K562 (cell line): Measurements from ENCODE around the gene OR1I1. TPM values are rescaled to one million over a fixed set of nuclear protein-coding genes. Genes with fewer than 3 reads are reported as not detected.

Source experiments
- ATAC-seq: fragments of 200-7000 bp; cut with Tn5 transposase; 3 replicates; pipeline ENCODE4 v1.9.1; 2020; ENCODE audit warnings: moderate library complexity
- BruUV-seq: library from RNA; stranded (reverse); fragments of 400-500 nt; replicated peaks from 2 replicates; lab custom pipeline; 2021; lab: Mats Ljungman, UMichigan
- CTCF ChIA-PET: fragments of 300-600 bp; formaldehyde crosslinking; extraction: SDS; loops from one replicate; lab custom pipeline; 2021; ENCODE audit warnings: low intra/inter-chr PET ratio; lab: Yijun Ruan, JAX
- POLR2A ChIA-PET: fragments of 300-600, 350-650 bp; sonication (Branson Sonifier 250); formaldehyde crosslinking; extraction: SDS; loops from one replicate; lab custom pipeline; 2021; ENCODE audit warnings: antibody characterized with exemption, inconsistent platforms; lab: Yijun Ruan, JAX
- DNase-seq, 4 experiments: peaks; one replicate each; pipeline versions ENCODE4 v3.0.0 to v3.0.0-alpha.2; 2011 to 2018; ENCODE audit warnings: low spot score in 3 of 4, mixed read lengths in 3 of 4; ENCODE audit errors: extremely low read depth in 1 of 4
- FAIRE-seq: peaks from 2 replicates; lab custom pipeline; 2011; peaks lifted over from hg19 to GRCh38; lab: Jason Lieb, UNC
- H2AFZ ChIP-seq: 2 replicates; pipeline ENCODE4 v1.6.0; 2011; ENCODE audit warnings: low read depth, low read length, control low read depth, inconsistent platforms
- H3K27ac ChIP-seq: fragments of 200-600 bp; 3 replicates; pipeline ENCODE4 v1.8.0; 2011; ENCODE audit warnings: low read depth, mild to moderate bottlenecking, control low read depth, inconsistent platforms, low read length, moderate library complexity, mixed read lengths; ENCODE audit errors: extremely low read depth
- H3K27me3 ChIP-seq, 2 experiments: fragments of 300-600 bp in 1 of 2; 2 replicates in 1 of 2; 3 replicates in 1 of 2; pipeline versions ENCODE4 v1.6.0 to v1.8.0; 2011; ENCODE audit warnings: inconsistent platforms in 2 of 2, low read length in 2 of 2, mild to moderate bottlenecking in 1 of 2, mixed read lengths in 1 of 2, moderate library complexity in 1 of 2; ENCODE audit not compliant: control insufficient read depth in 2 of 2, insufficient read depth in 2 of 2
- H3K36me3 ChIP-seq: fragments of 300-600 bp; 3 replicates; pipeline ENCODE4 v1.8.0; 2011; ENCODE audit warnings: mild to moderate bottlenecking, low read length, inconsistent platforms; ENCODE audit not compliant: control insufficient read depth, insufficient read depth
- H3K4me1 ChIP-seq, 2 experiments: fragments of 200-600 bp in 1 of 2; replicated peaks in 1 of 2; 2 replicates in 1 of 2; 3 replicates in 1 of 2; pipeline versions ENCODE4 v1.5.1 to v1.8.0; 2011; ENCODE audit warnings: inconsistent platforms in 2 of 2, low read length in 2 of 2, mild to moderate bottlenecking in 1 of 2, mixed read lengths in 1 of 2, moderate library complexity in 1 of 2; ENCODE audit not compliant: control insufficient read depth in 2 of 2, insufficient read depth in 2 of 2
- H3K4me2 ChIP-seq: 2 replicates; pipeline ENCODE4 v1.6.1; 2011; ENCODE audit warnings: low read length, control low read depth, inconsistent platforms, mixed read lengths; ENCODE audit not compliant: insufficient read depth
- H3K4me3 ChIP-seq: fragments of 200-600 bp; sonication (generic), shearing (Covaris generic); 2 replicates; pipeline ENCODE4 v1.5.1; 2016; ENCODE audit warnings: control low read depth, inconsistent platforms
- H3K79me2 ChIP-seq: fragments of 200-600 bp; 3 replicates; pipeline ENCODE4 v1.8.0; 2011; ENCODE audit warnings: low read length, inconsistent platforms; ENCODE audit not compliant: control insufficient read depth, insufficient read depth
- H3K9ac ChIP-seq, 2 experiments: 2 replicates each; pipeline versions ENCODE4 v1.6.0 to v1.6.1; 2011; ENCODE audit warnings: low read depth in 2 of 2, low read length in 2 of 2, control low read depth in 1 of 2, inconsistent platforms in 1 of 2, mild to moderate bottlenecking in 1 of 2, mixed read lengths in 1 of 2; ENCODE audit not compliant: insufficient read depth in 1 of 2
- H3K9me1 ChIP-seq: one replicate; pipeline ENCODE4 v1.6.0; 2011; ENCODE audit warnings: inconsistent platforms, mild to moderate bottlenecking, low read length, moderate library complexity; ENCODE audit not compliant: control insufficient read depth, insufficient read depth
- H3K9me3 ChIP-seq: replicated peaks from 2 replicates; pipeline ENCODE4 v1.5.1; 2011; ENCODE audit warnings: low read depth, low read length, inconsistent platforms; ENCODE audit not compliant: control insufficient read depth, insufficient read depth
- H4K20me1 ChIP-seq: replicated peaks from 2 replicates; pipeline ENCODE4 v1.6.1; 2011; ENCODE audit warnings: low read length, inconsistent platforms, mixed read lengths; ENCODE audit not compliant: control insufficient read depth, insufficient read depth
- BCOR ChIP-seq: fragments of 450-650 bp; IDR thresholded peaks from 2 replicates; pipeline ENCODE4 v1.6.1; 2016
- ETS2 ChIP-seq: IDR thresholded peaks from 2 replicates; pipeline ENCODE4 v1.6.1; 2016; ENCODE audit warnings: borderline replicate concordance, missing genetic modification characterization, mild to moderate bottlenecking, moderate library complexity, missing compliant biosample characterization; ENCODE audit not compliant: poor library complexity, severe bottlenecking
- RBM25 ChIP-seq: fragments of 200-400 bp; formaldehyde crosslinking; IDR thresholded peaks from 2 replicates; pipeline ENCODE4 v1.6.1; 2018; ENCODE audit warnings: low read length, low read depth, moderate library complexity; ENCODE audit not compliant: severe bottlenecking
- WGBS: fragments of 100-300 bp; shearing (Covaris generic); methylation state at CpG from one replicate; pipeline ENCODE4 v1.1.6; 2016; ENCODE audit warnings: low coverage, mixed read lengths; ENCODE audit not compliant: insufficient coverage; ENCODE audit errors: missing lambda C conversion rate; 5-methylcytosine and 5-hydroxymethylcytosine counted together
- in situ Hi-C: fragments of 300-500 bp; cut with MboI; formaldehyde crosslinking; loops from 4 replicates; pipeline ENCODE4 v1.15.0; 2018; ENCODE audit warnings: inconsistent platforms, mixed read lengths
- intact Hi-C: fragments of 100-400 bp; cut with micrococcal nuclease; formaldehyde crosslinking; loops from 2 replicates; pipeline ENCODE4 v1.14.2; 2022
- polyA plus RNA-seq, 8 experiments: library from polyadenylated mRNA; depleted of rRNA in 4 of 8; stranded (reverse) in 5 of 8; unstranded in 3 of 8; fragments of >200 nt; fragmentation: Nextera tagmentation in 2 of 8; fragmentation: Illumina TruSeq in 1 of 8; extraction: Ambion mirVana in 2 of 8; extraction: Trizol in 1 of 8; gene quantifications; 2 replicates each; pipeline versions ENCODE4 v1.2.1 to v1.2.3, GENCODE V29; 2011 to 2014; ENCODE audit warnings: inconsistent platforms in 1 of 8, missing spikeins in 1 of 8
- total RNA-seq, 7 experiments: library from RNA; depleted of rRNA in 6 of 7; stranded (reverse); fragments of >200 nt in 6 of 7; fragmentation: Illumina TruSeq in 2 of 7; extraction: Trizol in 2 of 7; gene quantifications; 2 replicates each; pipeline versions ENCODE4 v1.2.1 to v1.2.3, GENCODE V29; 2011 to 2021; ENCODE audit warnings: low replicate concordance in 1 of 7

OR1I1 gene
- total and polyA plus RNA-seq, 9 of the 15 experiments (the other 6 are each of a cell fraction or from before 2014, with no cell fraction given): not detected

GRCh38 chr19:15122331-15123030 is 40.5 kb downstream of the OR1I1 start:
- Histone ChIP-seq H3K9me1 (peaks cover 6% of the 10 kb centered on the region), H3K4me3 (no peak overlapping the region), H3K4me2 (no peak overlapping the region), H4K20me1 (no peaks in the 10 kb centered on the region), H3K9ac (no peak overlapping the region; a peak in 1 of 4 replicates), H3K36me3 (peaks cover 35% of the 10 kb centered on the region; the same call in 2 of the 3 replicates), H3K27me3 (no peaks in the 10 kb centered on the region), H3K9me3 (no peaks in the 10 kb centered on the region; the same call in 1 of the 2 replicates), H3K27ac (no peak overlapping the region), H3K79me2 (peaks cover 11% of the 10 kb centered on the region), H3K4me1 (peaks cover 5 to 28% of the 10 kb centered on the region in 2 experiments; a peak in 4 of 5 replicates), H2AFZ (no peak overlapping the region)
- TF ChIP-seq RBM25 (peak; percentile 82), BCOR (peak; percentile 10; the same call in 1 of the 2 replicates), ETS2 (no peak)
- 52% methylated on average over 18 of the region's 21 CpGs for WGBS
- no peak for DNase-seq
- no peak for FAIRE-seq
- no TSS peak for BruUV-seq
- CTCF ChIA-PET: no interaction called here
- POLR2A ChIA-PET: interaction anchor here (0.7 kb wide), 1 partner anchor 14 kb away, joined by 3 read pairs; no protein-coding TSS in a partner anchor
- ATAC-seq: no peak
- intact Hi-C loops (no loop called here), in situ Hi-C loops (no loop called here)
